MCF 10A (cell line): ENCODE measurements around the gene JAG2. TPM values are rescaled to one million over a fixed set of nuclear protein-coding genes. Genes with fewer than 3 reads are reported as not detected.

Experiments
- BruUV-seq: library from RNA; stranded (reverse); fragments of 400-500 nt; replicated peaks from 2 replicates; lab custom pipeline; 2021; lab: Mats Ljungman, UMichigan
- CTCF ChIA-PET: fragments of 300-600 bp; sonication (Branson Sonifier 250); formaldehyde crosslinking; extraction: SDS; loops from one replicate; lab custom pipeline; 2021; ENCODE audit warnings: antibody characterized with exemption, inconsistent platforms; lab: Yijun Ruan, JAX
- POLR2A ChIA-PET: fragments of 300-600, 350-650 bp; sonication (Branson Sonifier 250); formaldehyde crosslinking; extraction: SDS; loops from one replicate; lab custom pipeline; 2020; ENCODE audit warnings: antibody characterized with exemption, inconsistent platforms; lab: Yijun Ruan, JAX
- DNase-seq: peaks from one replicate; pipeline ENCODE4 v3.0.0-alpha.2; 2018; ENCODE audit not compliant: unreplicated experiment
- H3K27ac Mint-ChIP-seq: one replicate; pipeline ENCODE4 v1.8.0; 2022; ENCODE audit warnings: mild to moderate bottlenecking, low read depth, mixed read lengths; ENCODE audit not compliant: unreplicated experiment
- H3K27me3 Mint-ChIP-seq: one replicate; pipeline ENCODE4 v1.8.0; 2022; ENCODE audit warnings: mixed read lengths; ENCODE audit not compliant: insufficient read depth, unreplicated experiment
- H3K36me3 Mint-ChIP-seq: one replicate; pipeline ENCODE4 v1.8.0; 2022; ENCODE audit warnings: mild to moderate bottlenecking, moderate library complexity, mixed read lengths; ENCODE audit not compliant: insufficient read depth, unreplicated experiment
- H3K4me1 Mint-ChIP-seq: one replicate; pipeline ENCODE4 v1.8.0; 2022; ENCODE audit warnings: mixed read lengths; ENCODE audit not compliant: insufficient read depth, unreplicated experiment
- H3K4me3 Mint-ChIP-seq: one replicate; pipeline ENCODE4 v1.8.0; 2022; ENCODE audit warnings: mild to moderate bottlenecking, moderate library complexity, mixed read lengths; ENCODE audit not compliant: unreplicated experiment
- H3K9me3 Mint-ChIP-seq: one replicate; pipeline ENCODE4 v1.8.0; 2022; ENCODE audit warnings: mixed read lengths; ENCODE audit not compliant: unreplicated experiment
- CTCF ChIP-seq: fragments of 200-600 bp; IDR thresholded peaks from one replicate; pipeline ENCODE4 v1.8.0; 2022; ENCODE audit warnings: antibody characterized with exemption, mild to moderate bottlenecking; ENCODE audit not compliant: unreplicated experiment
- intact Hi-C: fragments of 100-400 bp; cut with micrococcal nuclease; formaldehyde crosslinking; loops from 2 replicates; pipeline ENCODE4 v1.14.1; 2022
- total RNA-seq: library from RNA; stranded (reverse); gene quantifications from 2 replicates; pipeline ENCODE4 v1.2.3, GENCODE V29; 2022

Gene JAG2
- total RNA-seq, 1 experiment from 2014 or later: 33.5 TPM

GRCh38 chr14:105146976-105147635 lies 21.5 kb downstream of the JAG2 start:
- H3K27ac Mint-ChIP-seq: no peak overlapping the region
- TF ChIP-seq CTCF: no peak
- H3K27me3 Mint-ChIP-seq: no peaks in the 10 kb centered on the region
- H3K4me3 Mint-ChIP-seq: no peak overlapping the region
- intact Hi-C loops: no loop called here
- peaks cover 13% of the 10 kb centered on the region for H3K36me3 Mint-ChIP-seq
- no peak for DNase-seq
- ChIA-PET CTCF (interaction anchor here (1.1 kb wide), 2 partner anchors 26 to 57 kb away, joined by 3 to 4 read pairs; no protein-coding TSS in a partner anchor), POLR2A (no interaction called here)
- H3K9me3 Mint-ChIP-seq: no peaks in the 10 kb centered on the region
- no TSS peak for BruUV-seq
- H3K4me1 Mint-ChIP-seq: no peaks in the 10 kb centered on the region

GRCh38 chr14:105146181-105146975 lies 22.2 kb downstream of the JAG2 start:
- H3K27me3 Mint-ChIP-seq: no peaks in the 10 kb centered on the region
- peaks cover 20% of the 10 kb centered on the region for H3K36me3 Mint-ChIP-seq

GRCh38 chr14:105145381-105146180 lies 23.0 kb downstream of the JAG2 start:
- TF ChIP-seq CTCF: no peak
- CTCF ChIA-PET: interaction anchor here (0.6 to 1.1 kb wide), 3 partner anchors 16 to 72 kb away, joined by 4 to 5 read pairs (median 5); no protein-coding TSS in a partner anchor

More at GRCh38 chr14:105146181-105146975, 22.2 kb downstream of the JAG2 start:
- TF ChIP-seq CTCF: no peak
- Mint-ChIP-seq H3K27ac (no peak overlapping the region), H3K4me1 (no peaks in the 10 kb centered on the region), H3K9me3 (no peaks in the 10 kb centered on the region), H3K4me3 (no peak overlapping the region)
- DNase-seq: no peak
- ChIA-PET CTCF (interaction anchor here (1.0 to 1.1 kb wide), 3 partner anchors 25 to 73 kb away, joined by 3 to 5 read pairs (median 4); no protein-coding TSS in a partner anchor), POLR2A (interaction anchor here (0.6 kb wide), 1 partner anchor 40 kb away, joined by 4 read pairs; no protein-coding TSS in a partner anchor)
- intact Hi-C loops: no loop called here
- BruUV-seq: no TSS peak

More at GRCh38 chr14:105145381-105146180, 23.0 kb downstream of the JAG2 start:
- Mint-ChIP-seq H3K9me3 (no peaks in the 10 kb centered on the region), H3K4me3 (no peak overlapping the region), H3K36me3 (peaks cover 28% of the 10 kb centered on the region), H3K27ac (no peak overlapping the region), H3K4me1 (no peaks in the 10 kb centered on the region), H3K27me3 (no peaks in the 10 kb centered on the region)
- DNase-seq: no peak
- POLR2A ChIA-PET: interaction anchor here (0.6 kb wide), 1 partner anchor 39 kb away, joined by 4 read pairs; no protein-coding TSS in a partner anchor
- no TSS peak for BruUV-seq
- intact Hi-C loops: no loop called here
